ENCODE data around the gene FRS3. TPM values are rescaled to one million over a fixed set of nuclear protein-coding genes. Genes with fewer than 3 reads are reported as not detected.

The FRS3 gene
- total RNA-seq, 6 donors from 2014 or later: 4.1 to 26.2 (median 6.8) TPM

- H3K9me3 ChIP-seq: no peaks in the 10 kb centered on the region
- no peak overlapping the region for H3K4me3 ChIP-seq
- DNase-seq (peak in 1 of 2 donors; percentile 71), ATAC-seq (ENCODE audit: low FRiP score in 2 of 2) (no peak)
- peaks cover 9 to 64% (median 47%) of the 10 kb centered on the region in 4 donors for H3K36me3 ChIP-seq
- peaks cover 17 to 30% (median 24%) of the 10 kb centered on the region in 4 donors for H3K4me1 ChIP-seq
- no peaks in the 10 kb centered on the region for H3K27me3 ChIP-seq
- no peak overlapping the region for H3K27ac ChIP-seq
- TF ChIP-seq CTCF (IDR thresholded peaks at IDR 0.05) (no peak), POLR2A (IDR thresholded peaks at IDR 0.05) (no peak), POLR2AphosphoS5 (IDR thresholded peaks at IDR 0.05) (no peak), EP300 (IDR thresholded peaks at IDR 0.05) (no peak)
- 85 to 92% methylated on average over 17 to 27 of the region's 29 CpGs for WGBS, 2 donors
These were observed 8.4 kb downstream of the FRS3 start for GRCh38 chr6:41771058-41771983.

GRCh38 chr6:41770381-41771057 lies 9.2 kb downstream of the FRS3 start:
- TF ChIP-seq CTCF (IDR thresholded peaks at IDR 0.05): no peak
- no peak for TF ChIP-seq EP300 (IDR thresholded peaks at IDR 0.05)
- TF ChIP-seq POLR2AphosphoS5 (IDR thresholded peaks at IDR 0.05): no peak
- no peak for TF ChIP-seq POLR2A (IDR thresholded peaks at IDR 0.05)
- no peak overlapping the region for H3K4me3 ChIP-seq
- DNase-seq (peak in 1 of 2 donors; percentile 84), ATAC-seq (ENCODE audit: low FRiP score in 2 of 2) (no peak)
- H3K36me3 ChIP-seq: peaks cover 9 to 58% (median 47%) of the 10 kb centered on the region in 4 donors
- H3K4me1 ChIP-seq: peaks cover 17 to 26% (median 24%) of the 10 kb centered on the region in 4 donors
- H3K27me3 ChIP-seq: no peaks in the 10 kb centered on the region
- H3K27ac ChIP-seq: no peak overlapping the region
- no peaks in the 10 kb centered on the region for H3K9me3 ChIP-seq
- WGBS, 2 donors: 93 to 94% methylated on average over 15 to 30 of the region's 30 CpGs

- Histone ChIP-seq H3K27ac (peak overlapping the region in 3 of 4 donors; percentile 73 to 81 (median 77)), H3K36me3 (peaks cover 9 to 47% (median 39%) of the 10 kb centered on the region in 4 donors), H3K4me3 (no peak overlapping the region), H3K4me1 (peaks cover 17 to 26% (median 24%) of the 10 kb centered on the region in 4 donors), H3K9me3 (no peaks in the 10 kb centered on the region), H3K27me3 (no peaks in the 10 kb centered on the region)
- ATAC-seq (ENCODE audit: low FRiP score in 2 of 2): no peak
- no peak for TF ChIP-seq POLR2AphosphoS5 (IDR thresholded peaks at IDR 0.05)
- no peak for DNase-seq
- whole genome bisulfite sequencing, 2 donors: 96 to 99% methylated on average over 8 of the region's 8 CpGs
These were observed 10.3 kb downstream of the FRS3 start for GRCh38 chr6:41769376-41769775.

GRCh38 chr6:41768545-41769308 lies 11.0 kb downstream of the FRS3 start:
- H3K9me3 ChIP-seq: no peaks in the 10 kb centered on the region
- H3K4me3 ChIP-seq: no peak overlapping the region
- H3K27ac ChIP-seq: peak overlapping the region; percentile 61 to 81 (median 75)
- TF ChIP-seq CTCF (IDR thresholded peaks at IDR 0.05): no peak
- no peak for TF ChIP-seq POLR2AphosphoS5 (IDR thresholded peaks at IDR 0.05)
- no peak for TF ChIP-seq POLR2A (IDR thresholded peaks at IDR 0.05)
- TF ChIP-seq EP300 (IDR thresholded peaks at IDR 0.05): no peak
- H3K27me3 ChIP-seq: no peaks in the 10 kb centered on the region
- H3K36me3 ChIP-seq: peaks cover 9 to 40% (median 33%) of the 10 kb centered on the region in 4 donors
- DNase-seq: peak in 1 of 2 donors; percentile 70
- 50 to 72% methylated on average over 5 to 10 of the region's 10 CpGs for WGBS, 2 donors
- peaks cover 17 to 26% (median 24%) of the 10 kb centered on the region in 4 donors for H3K4me1 ChIP-seq
- peak; percentile 42 to 50 for ATAC-seq (ENCODE audit: low FRiP score in 2 of 2)
